ENCODE results near the gene LACC1.

DNA sequence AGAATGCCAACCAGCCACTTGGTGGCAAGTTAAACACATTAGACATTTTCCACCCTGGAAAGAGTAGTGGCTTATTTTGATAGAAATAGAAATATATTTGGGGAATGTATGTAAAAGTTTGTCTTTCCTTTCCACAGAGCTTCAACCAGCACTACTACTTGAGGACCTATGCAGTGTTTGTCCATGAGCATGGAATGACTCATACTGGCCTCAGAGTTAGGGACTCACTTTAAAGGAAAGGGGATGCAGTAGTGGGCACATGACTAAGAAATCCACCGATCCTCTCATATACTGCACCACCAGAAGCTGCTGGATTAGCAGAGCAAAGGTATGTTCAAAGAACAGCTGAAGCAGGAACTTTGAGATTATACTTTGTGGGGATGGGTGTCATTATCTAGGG lies 62.6 kb downstream of the LACC1 start:
- TF ChIP-seq, protein P1, sequence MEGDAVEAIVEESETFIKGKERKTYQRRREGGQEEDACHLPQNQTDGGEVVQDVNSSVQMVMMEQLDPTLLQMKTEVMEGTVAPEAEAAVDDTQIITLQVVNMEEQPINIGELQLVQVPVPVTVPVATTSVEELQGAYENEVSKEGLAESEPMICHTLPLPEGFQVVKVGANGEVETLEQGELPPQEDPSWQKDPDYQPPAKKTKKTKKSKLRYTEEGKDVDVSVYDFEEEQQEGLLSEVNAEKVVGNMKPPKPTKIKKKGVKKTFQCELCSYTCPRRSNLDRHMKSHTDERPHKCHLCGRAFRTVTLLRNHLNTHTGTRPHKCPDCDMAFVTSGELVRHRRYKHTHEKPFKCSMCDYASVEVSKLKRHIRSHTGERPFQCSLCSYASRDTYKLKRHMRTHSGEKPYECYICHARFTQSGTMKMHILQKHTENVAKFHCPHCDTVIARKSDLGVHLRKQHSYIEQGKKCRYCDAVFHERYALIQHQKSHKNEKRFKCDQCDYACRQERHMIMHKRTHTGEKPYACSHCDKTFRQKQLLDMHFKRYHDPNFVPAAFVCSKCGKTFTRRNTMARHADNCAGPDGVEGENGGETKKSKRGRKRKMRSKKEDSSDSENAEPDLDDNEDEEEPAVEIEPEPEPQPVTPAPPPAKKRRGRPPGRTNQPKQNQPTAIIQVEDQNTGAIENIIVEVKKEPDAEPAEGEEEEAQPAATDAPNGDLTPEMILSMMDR (IDR thresholded peaks at IDR 0.05; ENCODE audit: low read depth, low read length), result no peak
- TF ChIP-seq POLR2A (IDR thresholded peaks at IDR 0.05; ENCODE audit: extremely low read depth, insufficient read length), result no peak
- no peak for TF ChIP-seq MYC (IDR thresholded peaks at IDR 0.05; ENCODE audit: low read depth, low read length)

Data from NB4 (cell line).